ENCODE data around the gene CDX4. TPM values are rescaled to one million over a fixed set of nuclear protein-coding genes. Genes with fewer than 3 reads are reported as not detected.

Gene CDX4
- total RNA-seq: not detected in 2 replicates

GRCh38 chrX:73446831-73447230 lies at the start of gene CDX4:
TSS of gene CDX4 (plus strand) at chrX:73447053. CDS start at chrX:73447254, 201 bp downstream.

Other genes with a start within 250 kb of the CDX4 start
- 0.85 and 1.1 TPM in 2 replicates for gene NAP1L2, start 232.2 kb upstream of the CDX4 start, total RNA-seq
- gene CHIC1, start 116.1 kb downstream of the CDX4 start, total RNA-seq: 7.2 and 7.5 TPM in 2 replicates

All from smooth muscle cell of bladder (primary cell).